GM21423 (cell line): ENCODE results near the gene HCN2.

Experiments
- ATAC-seq: cut with Tn5 transposase; IDR thresholded peaks from one replicate; pipeline ENCODE4 v1.9.1; 2021; ENCODE audit warnings: mild to moderate bottlenecking, moderate library complexity; ENCODE audit not compliant: unreplicated experiment

The HCN2 gene

DNA sequence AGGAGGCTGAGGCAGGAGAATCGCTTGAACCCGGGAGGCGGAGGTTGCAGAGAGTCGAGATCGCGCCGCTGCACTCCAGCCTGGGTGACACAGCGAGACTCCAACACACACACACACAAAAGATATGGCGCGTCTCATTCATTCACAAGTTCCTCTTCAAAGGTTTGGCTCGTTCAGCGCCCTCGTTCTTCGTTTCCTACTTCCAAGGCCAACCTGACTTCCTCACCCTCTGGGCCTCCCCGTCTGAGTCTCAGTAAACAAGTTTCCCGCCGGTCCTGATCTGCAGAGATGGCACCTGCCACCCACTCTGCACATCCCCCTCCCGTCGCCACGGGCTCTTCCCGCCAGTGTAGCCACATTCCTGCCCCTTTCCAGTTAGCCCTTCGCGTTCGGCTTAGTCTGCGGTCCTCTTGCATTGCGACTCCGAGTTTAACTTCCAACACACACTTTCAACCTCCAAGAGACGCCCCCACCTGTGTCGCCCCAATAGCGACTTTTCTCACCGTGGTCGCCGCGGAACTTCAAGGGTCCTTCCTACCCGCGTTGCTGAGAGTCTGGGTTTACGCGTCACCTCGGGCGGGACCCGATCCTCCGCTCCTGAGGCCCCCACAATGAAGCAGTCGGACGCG lies 18.6 kb upstream of the HCN2 start:
- ATAC-seq, result no peak

DNA sequence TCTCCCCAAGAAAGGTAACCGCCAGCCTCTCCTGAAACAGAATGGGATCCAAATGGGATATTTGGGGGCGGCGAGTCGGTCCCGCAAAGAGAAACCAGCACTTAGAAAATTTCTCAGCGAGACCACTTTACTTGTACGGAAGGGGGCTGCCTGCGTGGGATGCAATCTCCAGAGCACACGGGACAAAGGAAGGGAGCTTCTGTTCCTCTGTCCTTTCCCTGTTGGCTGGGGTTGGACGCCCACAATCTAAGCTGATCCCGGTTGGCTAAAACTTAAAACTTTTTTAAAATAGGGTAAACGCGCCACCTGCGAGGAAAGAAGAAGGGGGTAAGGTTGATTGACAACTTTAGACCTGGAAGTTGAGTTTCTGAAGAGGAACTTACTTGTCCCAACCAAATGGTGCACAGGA lies 18.1 kb upstream of the HCN2 start:
- no peak for ATAC-seq

DNA sequence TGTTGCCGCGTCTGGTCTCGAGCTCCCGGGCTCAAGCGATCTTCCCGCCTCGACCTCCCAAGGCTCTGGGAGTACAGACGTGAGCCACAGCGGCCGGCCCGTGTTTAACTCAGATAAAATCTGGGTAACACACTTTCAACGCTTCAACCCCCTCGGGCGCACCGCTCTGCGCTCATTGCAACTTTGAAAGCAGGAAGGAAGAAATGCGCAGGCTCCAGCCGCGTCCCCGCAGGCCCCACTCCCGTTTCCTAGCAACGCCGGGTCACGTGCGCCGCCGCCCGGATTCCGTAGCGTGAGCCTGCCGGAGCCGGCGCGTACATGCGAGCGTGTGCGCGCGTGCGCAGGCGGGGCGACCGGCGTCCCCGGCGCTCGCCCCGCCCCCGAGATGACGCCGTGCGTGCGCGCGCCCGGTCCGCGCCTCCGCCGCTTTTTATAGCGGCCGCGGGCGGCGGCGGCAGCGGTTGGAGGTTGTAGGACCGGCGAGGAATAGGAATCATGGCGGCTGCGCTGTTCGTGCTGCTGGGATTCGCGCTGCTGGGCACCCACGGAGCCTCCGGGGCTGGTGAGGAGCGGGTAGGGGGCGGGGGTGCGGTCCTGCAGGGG lies 17.4 kb upstream of the HCN2 start, which contains the start of gene BSG:
BSG (plus strand) TSS at position 457 of the 603 bp plus-strand sequence; CDS start at position 496, 39 bp downstream.
- ATAC-seq, result peak; percentile 70

GRCh38 chr19:572743-573518 lies 16.8 kb upstream of the HCN2 start:
- peak; percentile 5 for ATAC-seq

GRCh38 chr19:573519-573825 lies 16.2 kb upstream of the HCN2 start:
- ATAC-seq, result no peak

- no peak for ATAC-seq
These were observed 14.8 kb upstream of the HCN2 start for GRCh38 chr19:574658-575526.

GRCh38 chr19:575527-576506 lies 13.9 kb upstream of the HCN2 start:
- no peak for ATAC-seq

GRCh38 chr19:576768-577438 lies 12.8 kb upstream of the HCN2 start:
- ATAC-seq, result no peak

DNA sequence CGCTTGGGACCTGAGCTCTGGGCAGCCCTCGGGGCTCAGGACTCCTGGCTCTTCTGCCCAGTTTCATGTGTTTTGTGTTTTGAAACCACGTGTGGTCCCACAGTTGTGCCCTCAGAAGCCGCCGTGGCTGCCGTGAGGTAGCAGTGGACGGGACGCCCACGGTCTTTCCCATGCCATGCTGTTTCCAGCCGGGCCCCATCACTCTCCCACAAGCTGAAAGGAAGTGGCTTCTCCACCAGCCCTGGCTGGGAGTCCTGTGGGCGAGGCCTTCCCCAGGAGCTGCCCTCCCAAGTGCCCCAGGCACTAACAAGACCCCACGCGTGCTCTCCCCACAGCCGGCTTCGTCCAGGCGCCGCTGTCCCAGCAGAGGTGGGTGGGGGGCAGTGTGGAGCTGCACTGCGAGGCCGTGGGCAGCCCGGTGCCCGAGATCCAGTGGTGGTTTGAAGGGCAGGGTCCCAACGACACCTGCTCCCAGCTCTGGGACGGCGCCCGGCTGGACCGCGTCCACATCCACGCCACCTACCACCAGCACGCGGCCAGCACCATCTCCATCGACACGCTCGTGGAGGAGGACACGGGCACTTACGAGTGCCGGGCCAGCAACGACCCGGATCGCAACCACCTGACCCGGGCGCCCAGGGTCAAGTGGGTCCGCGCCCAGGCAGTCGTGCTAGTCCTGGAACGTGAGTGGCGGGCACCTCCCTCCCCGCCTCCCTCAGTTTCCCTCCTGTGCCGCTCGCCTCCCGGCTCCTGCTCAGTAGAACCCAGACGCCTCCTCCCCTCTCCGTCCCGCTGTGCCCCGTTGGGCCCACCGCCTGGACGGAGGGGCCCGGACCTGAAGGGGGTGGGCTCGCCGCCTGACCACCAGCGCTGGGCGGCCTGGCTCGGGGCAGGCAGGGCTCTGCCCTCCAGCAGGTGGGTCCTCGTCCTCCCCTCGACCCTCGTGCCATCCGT lies 12.0 kb upstream of the HCN2 start:
- no peak for ATAC-seq

GRCh38 chr19:579111-579841 lies 10.4 kb upstream of the HCN2 start:
- no peak for ATAC-seq

- no peak for ATAC-seq
These were observed 9.9 kb upstream of the HCN2 start for GRCh38 chr19:579842-580155.

- no peak for ATAC-seq
These were observed 9.3 kb upstream of the HCN2 start for GRCh38 chr19:580274-580835.

DNA sequence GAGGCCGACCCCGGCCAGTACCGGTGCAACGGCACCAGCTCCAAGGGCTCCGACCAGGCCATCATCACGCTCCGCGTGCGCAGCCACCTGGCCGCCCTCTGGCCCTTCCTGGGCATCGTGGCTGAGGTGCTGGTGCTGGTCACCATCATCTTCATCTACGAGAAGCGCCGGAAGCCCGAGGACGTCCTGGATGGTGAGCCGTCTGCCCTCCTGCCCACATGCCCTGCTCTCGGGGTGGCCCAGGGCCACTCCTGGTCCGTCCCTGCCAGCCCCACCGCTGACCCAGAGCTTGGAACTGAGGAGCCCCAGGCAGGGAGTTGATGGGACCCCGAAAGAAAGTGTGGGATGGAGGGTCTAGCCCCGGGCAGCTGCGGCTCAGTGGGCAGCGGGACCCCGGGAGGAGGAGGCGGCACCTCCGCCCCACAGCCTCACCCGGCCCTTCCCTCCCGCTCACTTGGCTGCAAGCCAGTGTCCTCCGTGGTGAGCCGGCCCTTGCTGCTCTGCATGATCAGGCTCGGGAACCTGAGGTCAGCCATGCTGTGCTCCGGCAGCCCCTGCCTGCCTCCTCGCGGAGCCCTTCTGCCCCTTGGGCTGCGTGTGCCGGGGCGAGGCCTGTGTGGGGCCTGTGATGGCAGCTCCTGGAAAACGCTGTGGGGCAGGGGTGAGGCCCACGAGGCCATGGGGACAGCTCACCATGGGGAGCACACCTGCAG lies 8.1 kb upstream of the HCN2 start:
- ATAC-seq, result no peak

DNA sequence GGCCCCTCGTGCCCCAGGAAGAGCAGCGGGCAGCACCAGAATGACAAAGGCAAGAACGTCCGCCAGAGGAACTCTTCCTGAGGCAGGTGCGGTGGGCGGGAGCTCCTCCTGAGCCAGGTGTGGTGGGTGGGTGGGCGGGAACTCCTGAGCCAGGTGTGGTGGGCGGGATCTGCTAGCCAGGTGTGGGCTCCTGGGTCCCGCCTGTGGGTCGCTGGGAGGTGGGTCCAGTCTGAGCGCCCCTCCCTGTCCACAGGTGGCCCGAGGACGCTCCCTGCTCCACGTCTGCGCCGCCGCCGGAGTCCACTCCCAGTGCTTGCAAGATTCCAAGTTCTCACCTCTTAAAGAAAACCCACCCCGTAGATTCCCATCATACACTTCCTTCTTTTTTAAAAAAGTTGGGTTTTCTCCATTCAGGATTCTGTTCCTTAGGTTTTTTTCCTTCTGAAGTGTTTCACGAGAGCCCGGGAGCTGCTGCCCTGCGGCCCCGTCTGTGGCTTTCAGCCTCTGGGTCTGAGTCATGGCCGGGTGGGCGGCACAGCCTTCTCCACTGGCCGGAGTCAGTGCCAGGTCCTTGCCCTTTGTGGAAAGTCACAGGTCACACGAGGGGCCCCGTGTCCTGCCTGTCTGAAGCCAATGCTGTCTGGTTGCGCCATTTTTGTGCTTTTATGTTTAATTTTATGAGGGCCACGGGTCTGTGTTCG lies 7.0 kb upstream of the HCN2 start:
- no peak for ATAC-seq

GRCh38 chr19:583198-583967 lies 6.3 kb upstream of the HCN2 start:
- no peak for ATAC-seq

DNA sequence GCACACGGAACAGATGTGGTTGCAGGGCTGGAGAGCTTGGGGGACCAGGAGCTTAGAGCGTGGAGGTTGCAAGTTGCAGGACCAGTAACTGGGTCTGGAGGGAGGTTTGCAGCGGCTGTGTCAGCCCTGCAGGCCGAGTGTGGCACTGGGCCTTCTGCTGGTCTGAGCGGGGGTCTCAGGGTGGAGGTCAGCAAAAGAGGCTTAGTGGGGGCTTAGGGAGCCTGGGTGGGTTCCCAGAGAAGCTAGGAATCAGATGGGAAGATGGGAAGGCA lies 5.8 kb upstream of the HCN2 start:
- no peak for ATAC-seq
